IPS DF 6.9 (cell line): ENCODE measurements around the gene MARCHF6.

ENCODE experiments used
- DNase-seq: peaks from one replicate; pipeline ENCODE4 v3.0.0-alpha.2; 2013; ENCODE audit warnings: low read depth, low spot score
- H3K27ac ChIP-seq: one replicate; pipeline ENCODE4 v1.5.1; 2013; ENCODE audit warnings: low read length, control low read depth
- H3K27me3 ChIP-seq: 2 replicates; pipeline ENCODE4 v1.6.1; 2013; ENCODE audit warnings: mild to moderate bottlenecking, low read length; ENCODE audit not compliant: control insufficient read depth, insufficient read depth
- H3K36me3 ChIP-seq: 2 replicates; pipeline ENCODE4 v1.6.1; 2013; ENCODE audit warnings: low read length; ENCODE audit not compliant: control insufficient read depth, insufficient read depth
- H3K4me1 ChIP-seq: 2 replicates; pipeline ENCODE4 v1.6.1; 2013; ENCODE audit warnings: low read length; ENCODE audit not compliant: control insufficient read depth, insufficient read depth
- H3K4me3 ChIP-seq: 2 replicates; pipeline ENCODE4 v1.5.1; 2013; ENCODE audit warnings: mild to moderate bottlenecking, low read length
- H3K9me3 ChIP-seq: 2 replicates; pipeline ENCODE4 v1.6.1; 2013; ENCODE audit warnings: low read length, inconsistent platforms; ENCODE audit not compliant: control insufficient read depth, insufficient read depth
- WGBS: extraction: QIAGEN DNeasy Blood & Tissue Kit; methylation state at CpG from one replicate; pipeline ENCODE4 v1.1.7; 2013; ENCODE audit warnings: mixed read lengths, missing lambda C conversion rate; ENCODE audit not compliant: insufficient read length, insufficient coverage; 5-methylcytosine and 5-hydroxymethylcytosine counted together

MARCHF6 gene

DNA sequence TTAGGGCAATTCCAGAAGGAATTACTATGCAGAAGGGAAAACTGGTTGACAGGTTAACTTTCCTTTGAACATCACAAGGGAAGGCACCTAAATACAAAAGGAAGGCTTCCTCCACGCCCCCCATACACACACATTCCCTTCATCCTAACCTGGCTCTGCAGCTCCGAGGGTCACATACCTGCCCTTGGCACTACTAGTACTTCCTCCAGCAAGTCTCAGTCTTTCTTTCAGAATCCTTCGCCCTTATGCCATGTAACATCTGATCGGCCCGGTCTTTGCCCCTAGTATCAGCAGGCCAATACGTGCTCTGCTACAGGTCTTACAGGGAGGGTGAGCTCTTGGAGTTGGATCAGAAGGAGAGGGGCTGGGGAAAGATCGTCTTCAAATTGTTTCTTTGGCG is 1.6 kb upstream of the MARCHF6 start:
- WGBS = no CpG with 5 or more reads among the region's 8 CpGs

DNA sequence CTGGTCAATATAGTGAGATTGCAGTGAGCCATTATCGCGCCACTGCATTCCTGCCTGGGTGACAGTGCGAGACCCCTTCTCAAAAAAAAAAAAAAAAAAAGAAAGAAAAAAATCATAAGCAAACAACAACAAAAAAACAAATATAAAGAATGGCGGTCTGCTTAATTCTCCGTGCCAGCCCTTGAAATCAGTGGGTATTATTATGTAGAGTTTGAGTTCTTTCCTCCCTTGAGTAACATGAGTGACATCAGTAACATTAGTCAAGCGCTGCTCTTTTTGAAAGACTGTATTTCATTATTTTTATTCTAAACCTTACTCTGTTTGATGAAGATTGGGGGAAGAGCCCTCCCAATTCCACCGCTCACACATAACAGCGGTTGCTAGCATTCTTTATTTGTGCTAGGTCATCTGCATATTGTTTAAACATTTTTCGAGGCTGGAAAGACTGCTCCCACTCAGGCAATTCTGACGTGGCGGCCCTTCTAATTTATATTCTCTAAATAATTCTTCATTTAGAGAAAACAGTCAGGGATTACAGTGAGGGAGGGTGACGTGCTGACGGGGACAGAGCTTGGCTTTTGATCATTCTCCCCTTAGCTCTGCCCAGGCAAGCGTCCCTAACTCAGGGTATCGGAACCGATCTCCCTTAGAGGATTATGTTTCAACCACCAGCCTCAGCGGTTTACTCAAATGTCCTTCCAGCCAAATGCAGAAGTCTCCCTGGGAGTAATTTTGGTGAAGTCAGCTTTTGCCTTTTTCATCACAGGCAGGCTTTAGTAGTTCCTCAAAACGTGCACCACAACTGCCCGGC is 860 bp upstream of the MARCHF6 start:
- no CpG with 5 or more reads among the region's 19 CpGs for WGBS
- Histone ChIP-seq H3K9me3 (no peaks in the 10 kb centered on the region), H3K4me1 (peaks cover 2% of the 10 kb centered on the region), H3K27me3 (no peaks in the 10 kb centered on the region), H3K27ac (no peak overlapping the region), H3K4me3 (peak overlapping the region; percentile 67), H3K36me3 (no peaks in the 10 kb centered on the region)
- no peak for DNase-seq

More for the DNA sequence above, 1.6 kb upstream of the MARCHF6 start:
- Histone ChIP-seq H3K27me3 (no peaks in the 10 kb centered on the region), H3K4me1 (peaks cover 2% of the 10 kb centered on the region), H3K9me3 (no peaks in the 10 kb centered on the region), H3K36me3 (no peaks in the 10 kb centered on the region), H3K27ac (no peak overlapping the region), H3K4me3 (no peak overlapping the region)
- no peak for DNase-seq

DNA sequence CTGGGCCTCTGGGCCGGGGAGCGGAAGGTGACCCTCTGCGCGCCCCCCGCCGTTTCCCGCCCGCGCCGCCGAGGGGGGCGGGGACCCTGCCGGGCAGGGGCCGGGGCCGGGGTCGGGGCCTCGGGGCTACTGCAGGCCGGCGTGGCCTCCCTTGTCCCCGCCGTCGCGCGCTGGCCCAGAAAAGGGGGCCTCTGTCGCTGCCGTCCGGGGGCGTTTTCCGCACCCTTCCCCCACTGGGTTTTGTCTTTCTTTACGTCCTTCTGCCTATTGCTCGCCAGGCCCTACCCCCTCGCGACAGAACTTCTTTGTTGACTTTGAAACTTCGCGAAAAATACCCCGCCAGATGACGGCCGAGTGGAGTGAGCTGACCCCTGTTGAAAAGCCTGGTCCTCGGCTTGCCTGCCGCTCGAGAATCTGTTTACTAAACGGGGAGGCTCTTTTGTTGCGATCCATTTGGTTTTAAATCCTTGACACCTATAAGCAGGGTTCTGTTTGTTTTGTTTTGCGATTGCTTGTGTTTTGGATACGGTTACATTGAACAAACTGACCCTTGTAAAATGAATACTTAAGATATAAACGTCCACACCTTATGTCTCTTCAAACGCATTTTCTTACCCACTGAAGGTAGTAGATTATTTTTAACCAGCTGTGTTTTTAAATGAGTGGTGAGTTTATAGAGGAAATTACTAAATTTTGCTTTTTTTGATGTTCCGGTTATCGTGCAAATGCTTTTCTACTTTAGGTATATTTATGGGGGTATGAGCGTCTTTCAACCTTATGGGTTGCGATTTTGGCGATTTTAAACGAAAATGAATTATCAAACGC is 765 bp downstream of the MARCHF6 start:
- no peak for DNase-seq
- no peaks in the 10 kb centered on the region for H3K9me3 ChIP-seq
- peak overlapping the region; percentile 67; the same call in 1 of the 2 replicates for H3K4me3 ChIP-seq
- H3K36me3 ChIP-seq = no peaks in the 10 kb centered on the region
- H3K4me1 ChIP-seq = peaks cover 4% of the 10 kb centered on the region
- no peak overlapping the region for H3K27ac ChIP-seq
- H3K27me3 ChIP-seq = no peaks in the 10 kb centered on the region
- WGBS = no CpG with 5 or more reads among the region's 54 CpGs

DNA sequence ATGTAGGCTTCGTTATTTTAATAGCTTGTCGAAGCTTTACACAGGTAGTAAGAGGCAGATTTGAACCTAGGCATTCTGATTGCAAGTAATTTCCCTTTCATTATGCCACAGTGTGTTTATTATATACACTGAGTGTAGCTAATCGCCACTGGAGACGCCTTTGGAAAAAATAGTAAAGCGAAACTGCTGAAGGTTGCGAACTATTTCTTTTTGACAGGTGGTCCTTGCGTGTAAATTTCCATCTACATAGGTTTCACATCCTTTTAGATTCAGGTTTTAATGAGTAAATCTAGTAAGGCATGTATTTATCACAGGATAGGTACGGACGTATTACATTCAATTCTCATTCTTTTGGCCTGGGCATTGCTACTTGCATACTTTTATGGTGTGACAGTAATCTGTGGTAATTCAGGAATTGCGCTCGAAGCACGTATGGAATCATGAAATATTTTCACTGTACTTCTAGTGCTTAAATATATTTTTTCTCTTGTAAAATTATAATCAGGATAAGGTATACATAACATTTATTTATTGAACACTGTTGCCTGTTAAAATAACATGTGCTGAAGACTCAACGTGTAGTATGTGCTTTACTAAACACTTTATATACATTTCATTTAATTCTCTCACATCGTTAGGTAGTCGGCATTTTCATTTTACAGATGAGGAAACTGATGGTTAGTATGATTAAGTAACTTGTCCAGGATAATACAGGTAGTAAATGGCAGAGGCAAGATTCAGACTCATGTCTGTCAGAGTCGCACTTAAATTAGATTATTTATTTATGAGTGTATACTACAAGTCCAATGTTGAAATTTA is 1.8 kb downstream of the MARCHF6 start:
- Histone ChIP-seq H3K4me1 (peaks cover 4% of the 10 kb centered on the region), H3K9me3 (no peaks in the 10 kb centered on the region), H3K4me3 (no peak overlapping the region; the same call in 1 of the 2 replicates), H3K27me3 (no peaks in the 10 kb centered on the region), H3K27ac (no peak overlapping the region), H3K36me3 (no peaks in the 10 kb centered on the region)
- WGBS = no CpG with 5 or more reads among the region's 16 CpGs
- no peak for DNase-seq

DNA sequence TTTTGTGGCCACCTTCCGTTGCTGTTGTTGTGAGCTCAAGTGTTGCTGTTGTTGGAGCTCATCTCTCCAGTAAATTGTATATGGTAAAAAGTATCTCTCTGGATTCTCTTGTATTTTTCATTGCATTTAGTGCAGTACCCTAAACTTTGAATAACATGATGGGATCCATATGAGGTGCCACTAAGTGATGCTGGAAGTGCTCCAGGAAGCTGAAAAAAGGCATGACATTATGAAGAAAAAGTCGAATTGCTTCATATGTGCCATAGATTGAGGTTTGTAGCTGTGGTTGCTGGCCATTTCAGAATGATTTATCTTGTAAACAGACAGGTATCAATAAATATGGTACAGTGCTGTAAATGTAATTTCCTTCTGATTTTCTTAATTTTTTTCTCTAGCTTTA is 5.5 kb downstream of the MARCHF6 start:
- Histone ChIP-seq H3K4me3 (no peak overlapping the region), H3K27ac (no peak overlapping the region), H3K4me1 (peaks cover 2% of the 10 kb centered on the region; the same call in 1 of the 2 replicates), H3K27me3 (no peaks in the 10 kb centered on the region), H3K36me3 (no peaks in the 10 kb centered on the region), H3K9me3 (no peaks in the 10 kb centered on the region)
- no peak for DNase-seq
- no CpG with 5 or more reads among the region's 2 CpGs for WGBS

DNA sequence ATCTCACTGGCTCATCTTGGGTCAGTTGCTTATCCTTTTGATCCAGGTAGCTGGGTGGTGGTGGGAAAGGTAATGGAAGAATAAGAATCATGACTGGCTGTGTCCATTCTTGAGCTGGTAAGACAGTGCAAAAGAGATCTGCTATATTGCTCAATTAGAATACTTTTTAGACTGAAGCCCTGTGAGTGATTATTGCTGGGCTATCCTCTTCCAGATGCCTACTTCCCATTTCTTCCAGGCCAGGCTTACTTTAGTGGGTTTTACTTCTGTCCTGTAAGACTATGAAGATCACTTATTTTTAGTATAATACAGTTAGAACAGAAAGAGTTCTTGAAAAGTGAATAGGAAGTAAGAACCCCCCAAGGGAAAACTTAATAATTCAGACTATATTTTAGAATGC is 7.2 kb downstream of the MARCHF6 start:
- no peak for DNase-seq
- no peak overlapping the region for H3K4me3 ChIP-seq
- H3K36me3 ChIP-seq = no peaks in the 10 kb centered on the region
- no peaks in the 10 kb centered on the region for H3K27me3 ChIP-seq
- no peak overlapping the region for H3K27ac ChIP-seq
- H3K9me3 ChIP-seq = no peaks in the 10 kb centered on the region
- H3K4me1 ChIP-seq = peaks cover 2% of the 10 kb centered on the region; the same call in 1 of the 2 replicates

DNA sequence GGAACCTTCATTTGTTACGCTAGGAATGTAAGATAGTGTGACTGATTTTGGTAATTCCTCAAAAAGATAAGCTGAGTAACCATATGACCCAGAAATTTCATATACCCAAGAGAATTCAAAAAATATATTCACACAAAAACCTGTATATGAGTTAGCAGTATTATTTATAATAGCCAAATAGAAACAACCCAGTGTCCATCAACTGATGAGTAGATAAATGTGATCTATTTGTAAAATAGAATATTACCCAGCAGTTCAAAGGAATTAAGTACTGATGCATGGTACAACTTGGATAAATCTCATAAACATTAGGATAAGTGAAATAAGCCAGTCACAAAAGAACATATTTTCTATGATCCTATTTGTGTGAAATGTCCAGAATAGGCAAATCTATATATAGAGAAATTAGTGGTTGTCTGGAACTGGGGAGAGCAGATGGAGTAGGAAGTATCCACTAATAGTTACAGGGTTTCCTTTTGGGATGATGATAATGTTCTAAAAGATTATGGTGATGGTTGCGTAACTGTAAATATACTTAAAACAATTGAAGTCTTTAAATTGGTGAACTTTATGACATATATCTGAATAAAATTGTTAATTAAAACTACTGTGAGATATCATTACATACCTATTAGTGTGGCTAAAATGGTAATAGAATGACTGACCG is 10.2 kb downstream of the MARCHF6 start:
- no peaks in the 10 kb centered on the region for H3K4me1 ChIP-seq
- no peaks in the 10 kb centered on the region for H3K36me3 ChIP-seq
- H3K27me3 ChIP-seq = no peaks in the 10 kb centered on the region
- no CpG with 5 or more reads among the region's 3 CpGs for WGBS
- no peaks in the 10 kb centered on the region for H3K9me3 ChIP-seq
- DNase-seq = no peak
- H3K4me3 ChIP-seq = no peak overlapping the region
- H3K27ac ChIP-seq = no peak overlapping the region

DNA sequence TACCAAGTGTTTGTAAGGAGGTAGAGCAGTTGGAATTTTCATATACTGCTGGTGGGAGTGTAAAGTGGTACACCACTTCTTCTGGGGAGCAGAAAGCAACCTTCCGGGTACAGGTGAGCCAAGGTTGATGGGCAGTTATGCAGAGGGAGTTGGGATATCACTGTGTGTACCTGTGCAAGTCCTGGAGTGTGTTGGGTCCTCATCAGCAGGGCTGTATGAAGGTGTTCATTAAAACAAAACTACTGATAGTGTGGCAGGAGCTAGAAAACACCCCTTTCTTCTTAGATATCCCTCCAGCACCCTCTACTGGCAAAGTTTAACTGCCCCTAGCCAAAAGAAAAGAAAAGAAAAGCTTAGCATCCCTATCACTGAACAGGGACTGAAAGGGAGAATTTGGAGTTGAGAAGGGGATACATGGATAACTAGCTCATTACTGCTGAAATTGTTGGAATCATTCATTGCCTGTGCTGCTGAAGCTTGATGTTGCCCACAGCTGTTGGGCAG is 10.7 kb downstream of the MARCHF6 start:
- Histone ChIP-seq H3K9me3 (no peaks in the 10 kb centered on the region), H3K4me3 (no peak overlapping the region), H3K4me1 (no peaks in the 10 kb centered on the region), H3K27ac (no peak overlapping the region), H3K36me3 (no peaks in the 10 kb centered on the region), H3K27me3 (no peaks in the 10 kb centered on the region)
- WGBS = no CpG with 5 or more reads among the region's 1 CpG
- no peak for DNase-seq

DNA sequence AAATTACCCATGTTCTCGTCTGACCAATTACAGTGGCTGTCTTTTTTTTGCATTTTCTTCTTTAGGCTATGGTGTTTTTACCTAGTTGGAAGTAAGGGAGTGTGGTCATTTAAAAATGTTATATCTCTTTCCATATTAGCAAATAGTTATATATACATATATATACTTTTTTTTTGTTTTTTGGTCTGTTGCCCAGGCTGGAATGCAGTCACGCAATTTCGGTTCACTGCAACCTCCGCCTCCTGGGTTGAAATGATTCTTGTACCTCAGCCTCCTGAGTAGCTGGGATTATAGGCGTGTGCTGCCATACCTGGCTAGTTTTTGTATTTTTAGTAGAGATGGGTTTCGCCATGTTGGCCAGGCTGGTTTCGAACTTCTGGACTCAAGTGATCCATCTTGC is 12.3 kb downstream of the MARCHF6 start:
- Histone ChIP-seq H3K4me1 (no peaks in the 10 kb centered on the region), H3K4me3 (no peak overlapping the region), H3K36me3 (no peaks in the 10 kb centered on the region), H3K9me3 (no peaks in the 10 kb centered on the region), H3K27ac (no peak overlapping the region), H3K27me3 (no peaks in the 10 kb centered on the region)
- no peak for DNase-seq
- WGBS = no CpG with 5 or more reads among the region's 7 CpGs
